HUES6 (cell line): ENCODE data around the gene CDADC1.
"Not testable (repeated sequence)": the region's sequence is repeated elsewhere in the genome, so short reads cannot be mapped to it uniquely, and the experiment has no call there.

ENCODE experiments used
- H3K27ac ChIP-seq: 2 replicates; pipeline ENCODE4 v1.7.0; 2013; ENCODE audit warnings: low read depth, mild to moderate bottlenecking, low read length, inconsistent platforms
- H3K27me3 ChIP-seq: 2 replicates; pipeline ENCODE4 v1.6.1; 2013; ENCODE audit warnings: low read length; ENCODE audit not compliant: control insufficient read depth, insufficient read depth
- H3K36me3 ChIP-seq: 2 replicates; pipeline ENCODE4 v1.6.1; 2013; ENCODE audit warnings: low read length; ENCODE audit not compliant: control insufficient read depth, insufficient read depth
- H3K4me1 ChIP-seq: 2 replicates; pipeline ENCODE4 v1.6.1; 2013; ENCODE audit warnings: low read length; ENCODE audit not compliant: control insufficient read depth, insufficient read depth
- H3K4me3 ChIP-seq: 2 replicates; pipeline ENCODE4 v1.5.1; 2013; ENCODE audit warnings: low read depth, low read length
- H3K9ac ChIP-seq: one replicate; pipeline ENCODE4 v1.6.1; 2013; ENCODE audit warnings: mild to moderate bottlenecking, low read length
- H3K9me3 ChIP-seq: 2 replicates; pipeline ENCODE4 v1.6.1; 2013; ENCODE audit warnings: low read depth, low read length; ENCODE audit not compliant: control insufficient read depth, insufficient read depth

CDADC1 gene

DNA sequence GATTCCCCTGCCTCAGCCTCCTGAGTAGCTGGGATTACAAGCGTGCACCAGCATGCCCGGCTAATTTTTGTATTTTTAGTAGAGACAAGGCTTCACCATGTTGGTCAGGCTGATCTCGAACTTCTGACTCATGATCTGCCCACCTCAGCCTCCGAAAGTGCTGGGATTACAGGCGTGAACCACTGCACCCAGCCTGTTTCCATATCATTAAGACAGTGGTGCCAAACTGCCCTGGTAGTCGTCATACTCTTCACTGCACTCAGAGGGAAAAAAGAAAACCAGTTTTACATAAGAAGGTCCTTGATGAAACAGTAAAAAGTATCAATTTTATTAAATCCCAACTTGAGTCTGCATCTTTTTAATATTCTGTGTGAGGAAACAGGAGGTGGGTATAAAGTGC lies 14.9 kb downstream of the CDADC1 start:
- no peaks in the 10 kb centered on the region for H3K9me3 ChIP-seq
- H3K4me1 ChIP-seq: peaks cover 7% of the 10 kb centered on the region; the same call in 1 of the 2 replicates
- H3K27ac ChIP-seq: no peak overlapping the region
- H3K4me3 ChIP-seq: no peak overlapping the region
- H3K36me3 ChIP-seq: peaks cover 12% of the 10 kb centered on the region
- no peaks in the 10 kb centered on the region for H3K27me3 ChIP-seq
- no peak overlapping the region for H3K9ac ChIP-seq

DNA sequence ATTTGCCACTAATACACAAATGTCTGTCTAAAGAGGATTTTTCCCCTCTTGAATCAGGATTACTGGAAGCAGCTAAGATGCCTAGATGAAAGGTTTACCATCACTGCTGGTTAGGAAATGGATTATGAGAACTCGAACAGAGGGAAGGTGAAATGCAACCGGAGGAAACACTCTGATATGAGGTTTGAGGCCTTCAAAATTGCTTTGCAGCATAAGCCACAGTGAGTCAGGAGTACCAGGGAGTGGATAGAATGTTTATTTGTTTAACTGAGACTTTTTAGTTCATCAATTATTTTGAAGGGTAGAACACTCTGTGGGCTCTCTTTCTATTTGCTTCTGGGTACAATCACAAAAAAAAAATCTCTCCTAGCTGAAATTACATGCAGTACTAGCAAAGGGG lies 18.1 kb downstream of the CDADC1 start:
- H3K27me3 ChIP-seq: no peaks in the 10 kb centered on the region
- H3K4me1 ChIP-seq: peaks cover 7% of the 10 kb centered on the region; the same call in 1 of the 2 replicates
- no peak overlapping the region for H3K9ac ChIP-seq
- no peak overlapping the region for H3K4me3 ChIP-seq
- H3K27ac ChIP-seq: no peak overlapping the region
- H3K36me3 ChIP-seq: 0 out of 2 replicates have a peak, but pooled peaks cover 4% of the 10 kb centered on the region
- H3K9me3 ChIP-seq: no peaks in the 10 kb centered on the region

- H3K9me3 ChIP-seq: no peaks in the 10 kb centered on the region
- no peak overlapping the region for H3K9ac ChIP-seq
- no peaks in the 10 kb centered on the region for H3K27me3 ChIP-seq
- H3K27ac ChIP-seq: no peak overlapping the region
- H3K4me3 ChIP-seq: no peak overlapping the region
- no peaks in the 10 kb centered on the region for H3K4me1 ChIP-seq
- H3K36me3 ChIP-seq: no peaks in the 10 kb centered on the region
These were observed 23.5 kb downstream of the CDADC1 start for GRCh38 chr13:49271264-49271663.

GRCh38 chr13:49272296-49272695 lies 24.6 kb downstream of the CDADC1 start:
- Histone ChIP-seq H3K4me3 (no peak overlapping the region), H3K9ac (no peak overlapping the region), H3K4me1 (no peaks in the 10 kb centered on the region), H3K27me3 (no peaks in the 10 kb centered on the region), H3K9me3 (no peaks in the 10 kb centered on the region), H3K36me3 (no peaks in the 10 kb centered on the region), H3K27ac (no peak overlapping the region)

GRCh38 chr13:49278211-49278610 lies 30.5 kb downstream of the CDADC1 start:
- peaks cover 10% of the 10 kb centered on the region for H3K4me1 ChIP-seq
- H3K9me3 ChIP-seq: no peaks in the 10 kb centered on the region
- H3K36me3 ChIP-seq: no peaks in the 10 kb centered on the region
- H3K9ac ChIP-seq: no peak overlapping the region
- H3K4me3 ChIP-seq: no peak overlapping the region
- no peaks in the 10 kb centered on the region for H3K27me3 ChIP-seq
- no peak overlapping the region for H3K27ac ChIP-seq

DNA sequence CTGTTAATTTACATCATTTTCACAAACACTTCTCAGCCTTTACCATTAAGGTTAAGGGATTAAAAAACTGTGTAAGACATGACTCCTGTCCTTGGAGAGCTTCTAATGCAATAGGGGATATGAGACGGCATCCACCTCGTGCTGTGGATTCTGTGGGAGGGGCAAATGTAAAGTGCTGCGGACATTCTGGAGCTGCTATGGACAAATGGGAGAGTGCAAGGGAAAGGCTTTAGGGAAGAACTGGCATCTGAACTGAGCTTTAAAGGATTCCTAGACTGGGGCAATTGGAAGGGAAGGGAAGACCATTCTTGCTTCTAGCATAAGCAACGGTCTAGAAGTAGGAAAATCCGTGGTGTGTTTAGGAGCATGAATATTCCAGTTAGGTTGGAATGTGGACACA lies 31.4 kb downstream of the CDADC1 start:
- no peaks in the 10 kb centered on the region for H3K36me3 ChIP-seq
- H3K9me3 ChIP-seq: no peaks in the 10 kb centered on the region
- H3K27me3 ChIP-seq: no peaks in the 10 kb centered on the region
- H3K4me3 ChIP-seq: no peak overlapping the region
- H3K27ac ChIP-seq: no peak overlapping the region
- peaks cover 10% of the 10 kb centered on the region for H3K4me1 ChIP-seq
- no peak overlapping the region for H3K9ac ChIP-seq

DNA sequence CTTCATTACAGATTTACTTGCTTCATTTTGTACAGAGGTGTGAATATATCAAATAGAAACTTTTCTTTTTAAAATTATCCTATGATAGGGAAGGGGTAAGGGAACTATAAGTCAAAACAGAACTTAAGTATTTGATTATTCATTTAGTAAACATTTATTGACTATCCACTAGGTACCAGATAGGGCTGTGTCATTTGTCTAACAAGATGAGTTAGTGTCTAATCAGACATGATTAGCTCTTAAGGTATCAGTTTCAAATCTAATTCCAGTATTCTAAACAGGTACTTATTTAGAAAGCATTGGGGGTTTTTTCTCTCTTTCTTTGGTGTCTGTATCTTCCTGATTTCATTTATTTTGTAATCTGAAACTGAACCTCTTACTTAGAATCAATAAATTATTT lies 32.2 kb downstream of the CDADC1 start:
- H3K27me3 ChIP-seq: no peaks in the 10 kb centered on the region
- no peak overlapping the region for H3K27ac ChIP-seq
- no peak overlapping the region for H3K9ac ChIP-seq
- H3K4me3 ChIP-seq: no peak overlapping the region
- H3K9me3 ChIP-seq: no peaks in the 10 kb centered on the region
- H3K4me1 ChIP-seq: peaks cover 10% of the 10 kb centered on the region
- H3K36me3 ChIP-seq: no peaks in the 10 kb centered on the region

- H3K4me3 ChIP-seq: no peak overlapping the region
- H3K27me3 ChIP-seq: no peaks in the 10 kb centered on the region
- H3K27ac ChIP-seq: no peak overlapping the region
- no peaks in the 10 kb centered on the region for H3K4me1 ChIP-seq
- H3K9me3 ChIP-seq: no peaks in the 10 kb centered on the region
- H3K36me3 ChIP-seq: no peaks in the 10 kb centered on the region
- no peak overlapping the region for H3K9ac ChIP-seq
These were observed 40.3 kb downstream of the CDADC1 start for GRCh38 chr13:49287995-49288394.

- no peak overlapping the region for H3K9ac ChIP-seq
- no peaks in the 10 kb centered on the region for H3K9me3 ChIP-seq
- no peak overlapping the region for H3K27ac ChIP-seq
- H3K4me1 ChIP-seq: no peaks in the 10 kb centered on the region
- H3K27me3 ChIP-seq: no peaks in the 10 kb centered on the region
- no peak overlapping the region for H3K4me3 ChIP-seq
- no peaks in the 10 kb centered on the region for H3K36me3 ChIP-seq
These were observed 40.7 kb downstream of the CDADC1 start for GRCh38 chr13:49288458-49288857.

DNA sequence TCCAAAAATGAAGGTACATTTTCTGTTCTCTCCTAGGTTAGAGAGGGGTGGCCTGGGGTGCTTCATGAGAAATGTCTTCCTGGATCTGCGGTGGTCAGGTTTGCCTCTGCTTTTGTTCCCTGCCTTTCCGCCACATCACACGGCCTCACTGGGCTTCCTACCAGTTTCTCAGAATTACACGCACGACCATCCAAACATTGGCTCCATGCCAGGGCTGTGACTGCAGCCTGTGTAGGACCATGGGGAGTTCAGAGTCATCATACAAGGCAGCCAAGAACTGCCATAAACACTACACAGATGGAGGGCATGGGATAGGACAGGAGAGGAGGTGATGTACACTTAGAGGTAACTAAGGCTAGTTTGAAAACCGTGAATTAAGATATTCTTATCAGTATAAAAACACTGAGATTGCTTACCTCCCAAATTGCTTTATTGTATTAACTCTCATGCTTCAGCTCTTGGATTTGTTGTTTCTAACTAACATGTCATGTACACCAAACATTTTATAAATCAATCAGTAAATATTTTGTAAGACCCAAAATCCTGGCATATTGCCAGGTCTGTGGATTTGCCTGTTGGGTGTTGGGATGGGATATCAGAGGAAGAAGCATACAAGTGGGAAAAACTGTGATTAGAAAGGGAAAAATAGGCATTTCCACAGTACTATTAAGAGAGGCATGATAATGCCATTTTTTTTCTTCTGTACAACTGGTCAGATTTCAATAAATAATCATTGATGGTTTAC lies 45.2 kb downstream of the CDADC1 start:
- H3K4me1 ChIP-seq: no peaks in the 10 kb centered on the region
- H3K36me3 ChIP-seq: no peaks in the 10 kb centered on the region
- no peaks in the 10 kb centered on the region for H3K9me3 ChIP-seq
- no peak overlapping the region for H3K4me3 ChIP-seq
- H3K9ac ChIP-seq: no peak overlapping the region
- no peak overlapping the region for H3K27ac ChIP-seq
- no peaks in the 10 kb centered on the region for H3K27me3 ChIP-seq

DNA sequence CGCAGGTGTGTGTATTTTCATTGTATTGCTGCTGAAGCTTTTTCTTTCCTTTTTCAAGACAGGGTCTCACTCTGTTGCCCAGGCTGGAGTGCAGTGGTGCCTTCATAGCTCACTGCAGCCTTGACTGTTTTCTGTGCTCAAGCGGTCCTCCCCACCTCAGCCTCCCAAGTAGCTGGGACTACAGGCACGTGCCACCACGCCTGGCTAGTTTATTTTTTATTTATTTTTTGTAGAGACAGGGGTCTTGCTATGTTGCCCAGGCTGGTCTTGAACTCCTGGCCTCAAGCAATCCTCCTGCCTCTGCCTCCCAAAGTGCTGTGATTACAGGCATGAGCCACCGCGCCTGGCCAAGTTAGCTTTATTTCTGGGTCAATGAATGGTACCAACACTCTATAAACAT lies 47.0 kb downstream of the CDADC1 start:
- not testable (repeated sequence) for H3K27ac ChIP-seq, H3K4me3 ChIP-seq, H3K9me3 ChIP-seq, H3K4me1 ChIP-seq, H3K9ac ChIP-seq, H3K36me3 ChIP-seq, H3K27me3 ChIP-seq
